MG63 (cell line): ENCODE measurements around the gene PLXNA2. TPM values are rescaled to one million over a fixed set of nuclear protein-coding genes. Genes with fewer than 3 reads are reported as not detected.

ENCODE experiments used
- DNase-seq: peaks from one replicate; pipeline ENCODE4 v3.0.0-alpha.2; 2020
- H3K27me3 ChIP-seq: fragments of 250-450 bp; sonication (Bioruptor Pico); 2 replicates; pipeline ENCODE4 v1.5.1; 2020; ENCODE audit warnings: mild to moderate bottlenecking, moderate library complexity
- H3K36me3 ChIP-seq: fragments of 250-450 bp; sonication (Bioruptor Pico); 2 replicates; pipeline ENCODE4 v1.5.1; 2020; ENCODE audit warnings: mild to moderate bottlenecking, moderate library complexity
- H3K4me3 ChIP-seq: fragments of 250-450 bp; sonication (Bioruptor Pico); 2 replicates; pipeline ENCODE4 v1.5.1; 2020; ENCODE audit warnings: mild to moderate bottlenecking, moderate library complexity
- H3K9me3 ChIP-seq: fragments of 250-450 bp; sonication (Bioruptor Pico); 2 replicates; pipeline ENCODE4 v1.5.1; 2020; ENCODE audit warnings: mild to moderate bottlenecking, moderate library complexity
- total RNA-seq: library from RNA; depleted of rRNA; stranded (reverse); fragments of >200 nt; shearing (Covaris generic); gene quantifications from 2 replicates; pipeline ENCODE4 v1.2.3, GENCODE V29; 2014; ENCODE audit warnings: low replicate concordance

The PLXNA2 gene
- total RNA-seq, 1 experiment from 2014 or later = 0.56 TPM

GRCh38 chr1:207987164-207987563, 257.0 kb downstream of the PLXNA2 start:
- no peak overlapping the region for H3K4me3 ChIP-seq
- no peak for DNase-seq
- H3K36me3 ChIP-seq = no peaks in the 10 kb centered on the region
- H3K9me3 ChIP-seq = no peaks in the 10 kb centered on the region
- H3K27me3 ChIP-seq = peaks cover 14% of the 10 kb centered on the region

- H3K27me3 ChIP-seq = peaks cover 19% of the 10 kb centered on the region
- no peak for DNase-seq
- no peak overlapping the region for H3K4me3 ChIP-seq
- no peaks in the 10 kb centered on the region for H3K36me3 ChIP-seq
- no peaks in the 10 kb centered on the region for H3K9me3 ChIP-seq
Observed at GRCh38 chr1:207985996-207986395, 258.2 kb downstream of the PLXNA2 start.

GRCh38 chr1:207984831-207985572, 259.2 kb downstream of the PLXNA2 start:
- H3K4me3 ChIP-seq = no peak overlapping the region
- H3K36me3 ChIP-seq = no peaks in the 10 kb centered on the region
- H3K9me3 ChIP-seq = no peaks in the 10 kb centered on the region
- peaks cover 20% of the 10 kb centered on the region for H3K27me3 ChIP-seq
- DNase-seq = no peak

- H3K9me3 ChIP-seq = no peaks in the 10 kb centered on the region
- no peak for DNase-seq
- H3K36me3 ChIP-seq = no peaks in the 10 kb centered on the region
- no peak overlapping the region for H3K4me3 ChIP-seq
- peaks cover 19% of the 10 kb centered on the region for H3K27me3 ChIP-seq
Observed at GRCh38 chr1:207983044-207983635, 261.0 kb downstream of the PLXNA2 start.

GRCh38 chr1:207981976-207982375, 262.2 kb downstream of the PLXNA2 start:
- H3K4me3 ChIP-seq = no peak overlapping the region
- H3K9me3 ChIP-seq = no peaks in the 10 kb centered on the region
- peak; percentile 24 for DNase-seq
- H3K27me3 ChIP-seq = peaks cover 20% of the 10 kb centered on the region
- H3K36me3 ChIP-seq = no peaks in the 10 kb centered on the region

GRCh38 chr1:207978441-207978840, 265.7 kb downstream of the PLXNA2 start:
- DNase-seq = no peak
- no peaks in the 10 kb centered on the region for H3K9me3 ChIP-seq
- no peak overlapping the region for H3K4me3 ChIP-seq
- H3K36me3 ChIP-seq = no peaks in the 10 kb centered on the region
- H3K27me3 ChIP-seq = peaks cover 41% of the 10 kb centered on the region

- DNase-seq = no peak
- no peaks in the 10 kb centered on the region for H3K9me3 ChIP-seq
- H3K27me3 ChIP-seq = peaks cover 43% of the 10 kb centered on the region
- no peak overlapping the region for H3K4me3 ChIP-seq
- no peaks in the 10 kb centered on the region for H3K36me3 ChIP-seq
Observed at GRCh38 chr1:207977876-207978275, 266.3 kb downstream of the PLXNA2 start.

- no peaks in the 10 kb centered on the region for H3K36me3 ChIP-seq
- peaks cover 32% of the 10 kb centered on the region for H3K27me3 ChIP-seq
- H3K4me3 ChIP-seq = no peak overlapping the region
- H3K9me3 ChIP-seq = no peaks in the 10 kb centered on the region
- DNase-seq = no peak
Observed at GRCh38 chr1:207973898-207974568, 270.2 kb downstream of the PLXNA2 start.

GRCh38 chr1:207972337-207972736, 271.8 kb downstream of the PLXNA2 start:
- H3K4me3 ChIP-seq = no peak overlapping the region
- no peaks in the 10 kb centered on the region for H3K9me3 ChIP-seq
- DNase-seq = no peak
- peaks cover 25% of the 10 kb centered on the region for H3K27me3 ChIP-seq
- no peaks in the 10 kb centered on the region for H3K36me3 ChIP-seq
